NCI-H526 treated with DMSO at 0.1 percent for 48 hours (cell line): ENCODE measurements around the gene ANKZF1.

Source experiments
- DNase-seq: peaks from one replicate; lab custom pipeline; 2025; lab: John Stamatoyannopoulos, UW

The ANKZF1 gene

DNA sequence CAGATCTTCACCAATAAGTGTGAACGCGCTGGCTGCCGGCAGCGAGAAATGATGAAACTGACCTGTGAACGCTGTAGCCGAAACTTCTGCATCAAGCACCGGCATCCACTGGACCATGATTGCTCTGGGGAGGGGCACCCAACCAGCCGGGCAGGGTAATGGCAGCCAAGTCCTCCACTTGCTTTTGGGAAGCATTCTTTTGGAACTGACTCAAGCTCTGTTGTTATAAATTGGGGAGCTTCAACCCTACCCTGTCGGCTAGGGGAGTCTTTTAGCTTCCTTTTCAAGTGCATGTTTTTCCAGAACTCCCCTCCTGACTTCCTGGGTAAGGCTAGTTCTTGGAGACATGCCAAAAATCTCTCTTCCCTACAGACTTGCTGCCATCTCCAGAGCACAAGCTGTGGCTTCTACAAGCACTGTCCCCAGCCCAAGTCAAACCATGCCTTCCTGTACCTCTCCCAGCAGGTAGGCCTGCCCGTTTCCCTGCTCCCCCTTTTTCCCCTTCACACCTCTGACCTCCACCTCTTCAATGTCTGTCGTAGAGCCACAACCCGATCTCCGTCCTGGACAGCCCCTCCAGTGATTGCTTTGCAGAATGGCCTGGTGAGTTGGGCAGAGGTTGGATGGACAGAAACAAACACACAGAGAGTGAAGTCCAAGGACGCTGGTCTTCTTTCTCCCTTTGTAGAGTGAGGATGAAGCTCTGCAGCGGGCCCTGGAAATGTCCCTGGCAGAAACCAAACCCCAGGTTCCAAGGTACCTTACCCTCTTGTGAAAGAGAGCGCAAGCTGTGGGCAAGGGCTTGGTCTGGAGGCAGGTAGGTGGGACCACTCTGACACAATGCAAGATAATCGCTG lies 21.5 kb upstream of the ANKZF1 start:
- DNase-seq = no peak

DNA sequence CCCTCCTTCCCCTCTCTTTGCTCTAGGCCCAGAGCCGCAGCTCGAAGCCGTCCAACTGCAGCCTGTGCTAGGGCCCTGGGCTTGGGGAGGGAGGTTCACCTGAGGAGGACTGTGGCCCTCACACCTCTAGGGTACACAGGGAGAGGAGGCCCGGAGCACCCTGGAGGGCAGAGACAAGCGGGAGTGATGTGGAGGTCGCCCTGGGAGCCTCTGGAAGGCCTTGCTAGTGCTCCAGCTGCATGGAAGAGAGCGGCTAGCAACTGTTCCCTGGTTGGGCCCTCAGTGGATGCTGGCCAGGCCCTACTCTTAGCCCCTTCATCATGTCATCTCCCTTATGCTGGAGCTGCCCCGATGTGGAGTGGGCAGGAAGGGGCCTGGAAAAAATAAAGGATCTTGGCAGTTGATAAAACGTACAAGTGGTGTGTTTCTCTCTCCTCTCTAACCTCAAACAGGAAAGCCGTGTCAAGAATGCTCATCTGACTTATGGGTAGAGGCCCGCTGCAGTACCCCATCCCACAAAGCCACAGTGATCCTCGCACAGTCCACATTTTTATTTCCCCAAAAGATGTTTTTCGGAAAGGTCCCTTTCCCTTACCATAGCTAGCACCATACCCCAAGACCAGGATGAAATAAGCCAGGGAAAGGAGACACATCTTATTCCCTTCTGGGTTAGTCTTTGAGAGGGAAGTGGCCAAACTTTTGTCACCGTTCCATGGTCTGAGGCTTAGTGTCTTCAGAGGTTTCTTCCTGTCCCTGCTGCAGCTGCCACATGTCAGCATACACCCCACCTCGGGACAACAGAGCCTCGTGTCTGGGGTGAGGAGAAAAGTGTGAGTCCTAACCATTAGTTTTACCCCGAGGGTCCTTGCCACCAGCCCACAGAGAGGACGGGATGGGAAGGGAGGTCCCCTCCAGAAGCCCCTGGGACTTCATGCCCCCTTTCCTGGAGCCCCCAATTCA lies 20.1 kb upstream of the ANKZF1 start:
- DNase-seq = no peak

DNA sequence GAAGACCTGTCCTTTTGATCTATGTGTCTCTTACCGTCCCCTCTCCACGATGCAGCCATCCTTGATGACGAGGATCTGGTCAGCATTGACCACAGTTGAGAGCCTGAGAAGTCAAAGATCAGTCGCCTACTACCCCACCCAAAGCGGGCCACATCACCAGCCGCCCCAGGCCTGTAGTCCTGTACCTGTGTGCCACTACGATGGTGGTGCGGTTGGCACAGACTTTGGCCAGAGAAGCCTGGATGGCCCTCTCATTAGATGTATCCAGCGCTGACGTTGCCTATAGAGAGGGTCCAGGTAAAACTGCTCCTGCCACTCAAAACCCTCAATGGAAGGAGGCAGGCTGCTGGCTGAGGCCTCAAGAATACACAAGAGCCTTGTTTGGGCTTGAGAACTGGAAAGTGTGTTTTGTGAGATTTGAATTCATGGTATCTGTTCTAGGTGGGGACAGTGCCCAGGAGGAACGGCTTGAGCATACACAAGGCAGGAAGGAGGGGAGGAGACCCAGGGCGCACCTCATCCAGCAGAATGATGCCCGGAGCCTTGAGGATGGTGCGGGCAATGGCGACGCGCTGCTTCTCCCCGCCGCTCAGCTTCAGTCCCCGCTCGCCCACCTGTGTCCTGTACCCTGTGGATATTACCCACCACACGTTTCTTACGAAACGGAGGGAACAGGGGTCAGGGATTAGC lies 19.3 kb upstream of the ANKZF1 start:
- no peak for DNase-seq

DNA sequence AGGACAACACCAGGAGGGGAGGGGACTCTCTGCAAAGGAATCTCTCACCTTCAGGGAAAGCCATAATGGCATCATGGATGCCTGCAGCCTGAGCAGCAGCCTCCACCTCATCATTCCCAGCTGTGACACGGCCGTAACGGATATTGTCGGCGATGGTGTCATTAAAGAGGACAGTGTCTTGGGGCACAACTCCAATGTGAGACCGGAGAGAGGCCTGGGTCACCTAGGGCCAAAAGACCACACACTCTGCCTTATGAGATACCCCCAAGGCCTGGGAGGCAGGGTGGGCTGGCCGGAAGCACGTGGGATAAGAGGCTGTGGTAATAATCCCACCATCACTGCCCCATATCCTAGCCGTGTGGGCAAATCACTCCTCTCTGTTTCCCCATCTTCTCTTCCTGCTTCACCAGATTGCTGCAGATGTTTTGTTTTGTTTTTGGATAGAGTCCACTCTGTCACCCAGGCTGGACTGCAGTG lies 18.7 kb upstream of the ANKZF1 start:
- no peak for DNase-seq

DNA sequence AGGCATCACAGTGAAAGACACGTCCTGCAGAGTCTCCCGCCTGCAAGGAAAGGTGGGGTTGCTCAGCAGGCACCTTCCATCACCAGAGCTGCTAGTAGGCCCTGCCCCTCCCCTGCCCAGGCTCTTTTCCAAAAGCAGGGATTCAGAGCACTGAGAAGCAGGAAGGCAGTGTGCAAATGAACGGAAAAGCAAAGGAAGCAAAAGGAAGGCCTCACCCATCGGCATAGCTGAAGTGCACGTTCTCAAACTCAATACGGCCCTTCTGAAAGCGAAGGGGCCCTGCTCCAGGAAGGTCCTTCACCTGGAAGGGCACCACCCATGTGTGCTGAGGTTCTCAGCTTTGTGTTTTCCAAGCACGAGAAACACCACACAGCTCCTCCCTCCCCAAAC lies 16.6 kb upstream of the ANKZF1 start:
- DNase-seq = no peak

DNA sequence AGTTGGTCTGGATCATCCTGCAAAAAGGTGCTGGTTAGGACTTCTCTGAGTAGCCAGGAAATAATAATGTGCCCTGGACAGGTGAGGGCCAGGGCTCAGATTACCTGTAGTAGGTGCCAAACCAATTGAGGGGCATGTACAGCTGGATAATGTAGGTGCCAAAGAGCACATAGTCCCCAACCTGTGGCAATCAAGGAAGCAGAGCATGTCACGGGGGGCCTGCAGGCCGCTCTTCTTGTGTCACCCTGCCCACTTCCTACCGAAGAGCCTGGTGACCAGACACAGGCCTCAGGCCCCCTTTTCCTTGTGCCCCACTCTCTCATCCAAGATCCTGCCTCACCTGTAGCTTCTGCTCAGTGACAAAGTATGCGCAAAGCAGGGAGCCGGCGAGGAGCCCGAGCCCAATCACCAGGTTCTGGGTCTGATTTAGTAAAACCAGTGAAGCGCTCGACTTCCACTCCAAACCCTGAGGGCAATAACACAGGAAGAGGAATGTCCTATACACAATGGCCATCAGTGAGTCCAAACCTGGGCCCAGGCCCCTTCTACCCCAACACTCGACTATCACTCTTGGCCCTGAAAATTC lies 16.0 kb upstream of the ANKZF1 start:
- no peak for DNase-seq

DNA sequence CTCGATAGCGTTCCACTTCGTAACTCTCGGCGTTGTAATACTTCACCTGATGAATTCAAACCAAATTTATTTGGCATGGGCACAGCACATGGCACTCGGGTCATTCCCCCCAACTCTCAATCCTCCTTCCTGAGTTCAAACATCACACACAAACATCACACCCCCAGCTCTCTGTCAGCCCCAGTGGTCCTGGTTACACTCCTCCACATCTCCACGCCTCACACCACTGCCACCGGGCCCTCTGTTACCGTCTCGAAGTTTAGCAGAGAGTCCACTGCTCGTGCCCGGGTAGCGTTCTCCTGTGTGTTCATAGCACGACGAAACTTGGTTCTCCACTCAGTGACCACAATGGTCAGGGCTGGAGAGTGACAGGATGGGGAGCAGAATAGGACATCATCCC lies 15.5 kb upstream of the ANKZF1 start:
- no peak for DNase-seq

DNA sequence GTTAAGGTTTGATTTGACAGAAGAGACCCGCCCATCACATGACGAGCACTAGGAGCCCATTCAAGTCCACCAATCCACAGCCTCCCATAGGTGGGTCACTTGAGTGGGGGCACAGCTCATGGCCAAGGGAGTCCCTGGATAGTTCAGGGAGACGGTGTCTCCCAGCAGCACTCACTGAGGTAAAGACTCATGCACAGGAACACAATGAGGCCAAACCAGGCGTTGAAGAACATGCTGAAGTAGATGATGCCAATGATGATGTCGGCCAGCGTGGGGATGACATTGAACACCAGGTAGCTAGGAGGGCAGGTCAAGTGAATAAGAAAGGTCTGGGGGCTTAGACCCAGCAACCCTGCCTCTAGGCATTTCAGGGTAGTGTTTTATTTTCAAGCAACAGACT lies 14.8 kb upstream of the ANKZF1 start:
- no peak for DNase-seq

DNA sequence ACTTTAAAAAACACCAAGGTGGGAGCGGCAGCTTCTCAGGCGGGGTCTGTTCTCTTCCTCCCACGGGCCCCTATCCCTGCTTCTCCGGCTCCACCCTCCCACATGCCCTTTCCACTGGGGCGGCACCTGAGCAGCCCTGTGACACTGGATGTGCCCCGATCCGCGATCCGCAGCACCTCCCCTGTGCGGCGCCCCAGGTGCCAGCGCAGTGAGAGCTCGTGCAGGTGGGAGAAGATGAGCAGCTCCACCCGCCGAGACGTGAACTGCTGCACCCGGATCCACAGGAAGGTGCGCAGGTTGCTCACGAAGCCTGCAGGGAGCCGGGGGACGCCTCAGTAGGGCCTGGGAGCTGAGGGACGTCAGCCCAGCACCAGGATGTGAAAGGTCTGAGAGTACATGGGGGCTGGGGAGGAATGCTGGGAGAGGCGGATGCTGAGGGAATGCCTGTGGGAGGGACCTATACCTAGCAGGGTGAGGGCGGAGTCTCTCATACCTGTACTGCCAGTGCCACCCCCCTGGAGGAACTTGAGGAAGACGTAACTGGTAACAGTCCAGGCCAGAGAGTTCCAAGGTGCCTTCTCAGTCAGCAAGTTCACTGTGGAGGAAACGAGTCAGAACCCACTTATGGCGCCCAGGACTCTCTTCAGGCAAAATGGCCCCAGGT lies 13.6 kb upstream of the ANKZF1 start:
- DNase-seq = no peak

DNA sequence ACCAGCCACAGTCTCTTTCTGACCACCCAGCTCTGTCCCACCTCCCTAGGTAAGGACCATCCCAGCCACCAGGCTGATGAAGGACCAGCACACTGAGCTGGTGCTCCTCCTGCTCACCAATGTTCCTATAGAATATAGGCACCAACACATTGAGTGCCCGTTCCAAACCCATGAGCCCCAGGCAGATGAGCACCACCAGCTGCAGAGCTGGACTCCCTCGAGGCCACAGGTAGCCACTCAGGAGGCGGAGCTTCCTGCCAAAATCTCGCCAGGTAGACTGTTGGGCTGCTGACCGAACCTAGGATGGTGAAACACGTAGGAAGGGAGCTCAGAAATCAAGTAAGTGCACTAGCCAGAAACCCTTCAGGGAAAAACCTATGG lies 13.1 kb upstream of the ANKZF1 start:
- DNase-seq = no peak

DNA sequence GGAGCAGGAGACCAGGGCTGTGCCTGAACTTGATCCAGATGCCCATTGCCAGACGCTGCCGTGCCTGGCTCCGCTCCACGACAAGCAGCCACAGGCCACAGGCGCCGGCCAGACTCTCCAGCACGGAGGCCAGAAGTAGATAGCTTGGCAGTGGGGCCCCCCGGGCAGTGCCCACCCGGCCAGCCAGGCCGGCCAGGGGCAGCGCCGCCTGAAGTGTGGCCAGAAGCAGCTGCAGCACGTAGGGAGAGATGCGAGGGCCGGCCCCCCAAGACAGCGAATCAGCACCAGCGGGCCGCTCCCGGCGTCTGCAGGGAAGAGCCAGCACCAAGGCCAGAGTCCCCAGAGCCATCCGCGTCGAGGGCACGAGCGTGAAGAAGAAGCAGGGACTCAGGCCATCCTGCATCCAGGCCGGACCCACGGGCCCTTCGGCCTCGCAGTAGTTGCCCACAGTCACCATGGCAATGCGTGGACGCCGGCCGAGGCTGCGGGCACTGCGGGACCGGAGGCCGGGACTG lies 11.3 kb upstream of the ANKZF1 start:
- peak; percentile 35 for DNase-seq

DNA sequence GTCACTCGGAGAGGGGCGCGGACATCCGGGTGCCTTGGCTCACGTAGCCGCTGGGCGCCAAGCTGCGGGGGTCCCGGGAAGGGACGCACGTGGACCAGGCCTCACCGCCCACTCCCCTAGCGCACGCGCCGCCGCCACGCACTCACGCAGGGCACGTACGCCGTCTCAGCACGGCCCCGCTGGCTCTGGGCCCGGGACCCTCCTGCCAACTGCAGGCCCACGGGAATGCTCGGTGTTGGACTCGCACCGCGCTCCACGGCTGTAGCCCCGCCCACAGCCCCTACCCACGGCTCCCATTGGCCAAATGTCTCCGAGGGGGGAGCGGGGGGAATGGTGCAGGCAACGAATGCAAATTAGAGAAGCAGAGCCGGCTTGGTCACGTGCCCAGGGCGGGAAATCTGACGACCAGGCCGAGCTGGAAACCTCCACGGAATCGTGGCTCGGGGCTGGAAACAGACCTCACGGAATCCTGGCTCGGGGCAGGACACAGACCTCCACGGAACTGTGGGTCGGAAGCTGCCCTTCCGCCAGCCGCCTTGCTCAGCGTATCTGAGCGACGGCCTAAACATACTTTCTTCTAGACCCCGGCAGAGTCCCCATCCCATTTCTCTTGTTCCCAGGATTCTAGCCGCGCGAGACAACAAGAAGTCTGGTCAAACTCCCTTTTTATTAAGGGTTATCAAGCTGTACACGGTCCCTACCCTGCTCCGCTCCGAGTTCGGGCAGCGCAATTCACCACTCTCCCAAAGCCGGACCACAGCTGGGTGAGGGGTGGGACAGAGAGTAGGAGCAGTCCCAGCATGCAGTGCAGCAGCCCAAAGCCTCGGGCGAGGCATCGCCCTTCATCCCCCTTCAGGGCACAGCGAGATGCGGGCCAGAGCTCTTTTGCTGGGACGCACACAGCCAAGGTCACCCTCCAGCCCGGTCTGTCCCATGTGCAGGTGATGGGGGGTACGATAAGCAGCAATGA lies 10.6 kb upstream of the ANKZF1 start, which contains the start of gene ABCB6:
ABCB6 (minus strand) TSS at position 227 of the 970 bp plus-strand sequence. CDS start 285 bp downstream, outside the sequence.
- peak; percentile 88 for DNase-seq

DNA sequence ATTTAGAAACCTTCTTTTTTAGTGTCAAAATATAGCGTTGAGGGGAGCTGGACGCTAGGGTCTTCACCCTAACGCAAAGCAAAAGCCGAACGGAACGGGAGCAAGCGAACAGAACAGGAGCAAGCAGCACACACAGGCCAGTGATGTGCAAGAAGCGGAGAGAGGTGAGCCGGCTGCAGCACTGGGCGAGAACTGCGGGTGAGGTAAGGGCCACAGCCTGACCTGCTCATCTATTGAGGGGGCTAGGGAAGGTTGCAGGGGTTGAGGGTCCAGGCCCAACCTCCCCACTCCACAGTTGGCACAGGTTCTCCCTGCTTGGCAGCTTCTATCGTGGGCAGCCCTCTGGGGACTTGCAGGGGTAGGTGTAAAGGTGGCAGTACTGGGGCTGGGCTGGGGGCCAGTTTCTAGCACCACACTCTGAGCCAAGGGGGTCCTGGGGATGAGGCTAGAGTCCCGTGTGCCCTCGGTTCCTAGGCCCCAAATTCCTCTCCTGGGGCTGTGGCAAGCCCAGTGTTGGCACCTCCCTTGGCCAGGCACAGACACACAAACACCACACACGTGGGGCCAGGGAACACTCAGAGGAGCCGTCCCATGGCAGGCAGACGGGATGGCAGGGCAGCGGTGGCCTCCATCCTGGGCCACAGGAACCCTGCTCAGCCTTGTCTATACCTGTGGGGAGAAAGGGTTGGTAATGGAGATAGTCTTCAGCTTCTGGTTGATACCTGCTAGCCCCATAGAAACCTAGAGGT lies 9.6 kb upstream of the ANKZF1 start:
- DNase-seq = no peak

DNA sequence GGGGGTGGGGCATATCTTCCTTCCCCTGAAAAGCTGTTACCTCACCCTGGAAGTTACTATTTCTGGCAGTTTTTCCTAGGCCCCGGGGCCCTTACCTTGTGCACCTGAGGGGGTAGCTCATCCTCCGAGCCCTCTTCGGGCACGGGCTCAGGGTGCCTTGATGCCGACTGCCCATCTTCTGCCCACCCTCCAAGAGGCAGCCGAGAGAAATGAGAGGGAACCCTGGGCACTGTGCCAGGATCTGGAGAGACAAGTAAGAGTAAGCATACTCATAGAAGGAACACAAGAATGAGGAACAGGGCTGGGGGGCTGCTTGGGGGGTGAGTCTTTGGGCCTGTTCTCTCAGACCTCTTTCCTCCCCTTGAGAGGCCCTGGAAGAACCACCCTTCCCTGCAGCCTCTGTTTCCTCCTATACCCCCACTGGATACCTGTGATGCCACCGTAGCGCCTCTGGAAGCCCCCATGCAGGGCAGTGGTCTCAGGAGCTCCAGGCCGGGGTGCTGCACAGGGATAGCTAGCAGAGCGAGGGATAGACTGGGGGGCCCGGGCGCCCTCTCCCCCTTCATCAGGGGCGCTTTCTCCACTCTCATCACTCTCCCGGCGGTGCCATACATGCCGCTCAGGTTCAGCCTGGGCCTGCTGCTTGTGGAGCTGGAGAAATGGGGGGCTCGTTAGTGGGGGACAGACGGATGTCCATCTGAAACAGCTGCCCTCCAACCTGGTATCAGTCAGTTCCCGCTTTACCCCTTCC lies 8.8 kb upstream of the ANKZF1 start:
- DNase-seq = no peak

DNA sequence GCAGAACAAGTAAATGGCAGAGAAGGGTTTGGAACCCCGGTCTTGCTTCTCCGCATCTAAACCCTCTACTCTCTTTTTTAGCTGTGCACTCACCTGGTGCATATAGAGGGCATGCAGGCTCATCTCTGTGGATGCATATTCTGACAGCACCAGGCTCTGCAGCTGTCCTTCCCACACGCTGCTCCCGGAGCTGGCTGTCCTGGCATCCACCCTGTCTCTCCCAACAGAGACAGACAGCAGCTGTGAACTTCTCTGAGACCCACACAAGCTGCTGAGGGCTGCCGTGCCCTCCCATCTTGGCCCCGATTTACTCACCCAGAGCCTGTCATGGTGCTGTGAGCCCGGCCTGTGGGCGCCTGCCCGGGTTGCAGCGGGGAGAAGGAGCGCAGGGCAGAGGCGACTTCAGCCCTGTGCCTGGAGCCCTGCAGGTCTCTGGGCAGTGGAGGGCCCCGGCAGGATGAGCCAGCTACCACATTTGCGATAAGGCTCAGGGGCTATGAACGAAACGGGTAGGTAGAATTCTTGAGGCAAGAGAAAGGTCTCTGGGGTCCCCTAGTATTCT lies 7.6 kb upstream of the ANKZF1 start:
- DNase-seq = no peak

DNA sequence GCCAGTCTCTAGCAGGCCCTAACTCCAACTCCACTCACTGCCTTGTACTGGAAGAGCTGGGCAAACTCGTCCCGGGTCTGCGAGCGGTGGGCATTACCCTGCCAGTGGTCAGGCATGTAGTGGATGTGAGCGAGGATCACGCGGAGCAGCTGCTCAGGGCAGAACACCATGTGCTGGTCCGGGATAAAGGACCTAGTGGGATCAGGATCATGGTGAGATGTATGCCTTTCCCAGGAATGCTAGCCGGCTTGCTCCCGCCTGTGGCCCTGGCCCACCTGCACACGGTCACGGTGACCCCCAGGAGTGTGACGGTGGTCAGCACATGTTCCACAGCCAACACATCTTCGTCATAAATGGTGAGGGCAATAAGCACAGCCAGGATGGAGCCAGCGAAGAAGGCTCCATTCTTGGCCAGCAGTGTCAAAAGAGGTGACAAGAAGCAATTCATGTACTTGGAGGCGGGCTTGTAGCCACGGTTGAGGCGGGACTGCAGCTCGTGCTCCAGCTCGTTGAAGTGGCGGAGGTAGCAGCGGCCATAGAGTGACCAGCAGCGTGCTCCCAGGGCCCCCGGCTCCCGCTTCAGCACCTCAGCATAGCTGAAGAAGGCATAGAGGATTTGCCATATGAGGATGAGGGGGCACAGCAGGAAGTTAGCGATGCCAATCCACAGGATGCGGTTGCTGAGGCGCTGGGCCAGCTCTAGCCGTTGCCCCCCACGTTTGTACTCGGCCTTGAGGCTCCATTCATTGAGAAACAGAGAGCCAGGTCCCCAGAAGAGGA lies 5.6 kb upstream of the ANKZF1 start:
- no peak for DNase-seq

DNA sequence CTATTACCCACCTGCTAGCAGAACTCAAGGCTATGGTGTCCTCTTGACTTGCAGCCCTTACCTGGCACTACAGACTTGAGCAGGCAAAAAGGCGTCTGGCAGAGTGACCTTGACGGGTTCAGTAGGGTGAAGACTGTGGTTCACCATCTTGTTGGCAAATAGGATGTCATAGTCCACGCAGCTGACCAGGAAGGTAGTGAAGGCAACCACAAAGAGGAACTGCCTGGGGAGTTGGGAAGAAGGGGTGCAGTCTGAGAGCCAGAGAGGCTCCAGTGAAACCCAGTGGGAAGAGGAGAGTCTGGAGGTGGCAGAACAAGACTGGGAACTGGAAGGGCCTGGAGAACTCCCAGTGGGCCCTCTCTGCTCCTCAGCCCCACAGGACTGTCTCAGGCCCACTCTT lies 4.3 kb upstream of the ANKZF1 start:
- no peak for DNase-seq
